Measurements from ENCODE around the gene SMOC2. TPM values are rescaled to one million over a fixed set of nuclear protein-coding genes. Genes with fewer than 3 reads are reported as not detected.
A peak's percentile ranks its signal among the peaks of the same experiment; 100 is the strongest.
"Not testable (repeated sequence)": the region's sequence is repeated elsewhere in the genome, so short reads cannot be mapped to it uniquely, and the experiment has no call there.

SMOC2 gene
- total RNA-seq, 3 donors from 2014 or later = 11.4 to 40.4 (median 18.8) TPM

DNA sequence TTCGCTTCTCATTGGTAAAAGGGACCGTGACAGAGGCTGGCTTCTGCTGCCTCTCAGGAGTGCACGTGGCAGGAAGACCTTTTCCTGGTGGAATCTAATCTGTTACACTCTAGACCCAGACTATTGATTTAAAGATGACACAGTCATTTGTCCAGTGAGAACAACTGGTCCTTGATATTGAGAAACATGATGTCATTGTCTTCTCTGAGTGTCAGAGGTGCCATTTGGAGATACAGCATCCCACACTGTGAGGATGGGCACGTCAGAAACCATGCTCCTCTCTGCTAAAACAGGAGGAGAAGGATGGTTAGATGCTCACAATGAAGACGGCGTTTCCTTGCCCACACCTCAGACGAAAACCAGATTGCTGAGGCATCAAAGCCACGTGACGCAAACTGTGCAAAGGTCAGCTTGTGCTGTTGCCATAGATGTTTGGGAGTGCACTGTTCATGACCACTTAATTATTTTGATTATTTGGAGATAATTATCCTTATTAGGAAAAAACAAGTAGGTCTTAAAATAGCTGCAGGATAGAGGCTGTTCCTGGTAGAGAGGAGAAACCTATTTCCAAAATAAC lies 169.0 kb downstream of the SMOC2 start:
- H3K4me3 ChIP-seq = no peak overlapping the region
- H3K9me3 ChIP-seq = no peaks in the 10 kb centered on the region
- no peak for DNase-seq
- no peak for ATAC-seq
- no peaks in the 10 kb centered on the region for H3K36me3 ChIP-seq (ENCODE audit: low read depth)
- no peaks in the 10 kb centered on the region for H3K4me1 ChIP-seq (ENCODE audit: low read depth)
- intact Hi-C loops (cut with DNase I, micrococcal nuclease) = no loop called here
- TF ChIP-seq, protein P1, sequence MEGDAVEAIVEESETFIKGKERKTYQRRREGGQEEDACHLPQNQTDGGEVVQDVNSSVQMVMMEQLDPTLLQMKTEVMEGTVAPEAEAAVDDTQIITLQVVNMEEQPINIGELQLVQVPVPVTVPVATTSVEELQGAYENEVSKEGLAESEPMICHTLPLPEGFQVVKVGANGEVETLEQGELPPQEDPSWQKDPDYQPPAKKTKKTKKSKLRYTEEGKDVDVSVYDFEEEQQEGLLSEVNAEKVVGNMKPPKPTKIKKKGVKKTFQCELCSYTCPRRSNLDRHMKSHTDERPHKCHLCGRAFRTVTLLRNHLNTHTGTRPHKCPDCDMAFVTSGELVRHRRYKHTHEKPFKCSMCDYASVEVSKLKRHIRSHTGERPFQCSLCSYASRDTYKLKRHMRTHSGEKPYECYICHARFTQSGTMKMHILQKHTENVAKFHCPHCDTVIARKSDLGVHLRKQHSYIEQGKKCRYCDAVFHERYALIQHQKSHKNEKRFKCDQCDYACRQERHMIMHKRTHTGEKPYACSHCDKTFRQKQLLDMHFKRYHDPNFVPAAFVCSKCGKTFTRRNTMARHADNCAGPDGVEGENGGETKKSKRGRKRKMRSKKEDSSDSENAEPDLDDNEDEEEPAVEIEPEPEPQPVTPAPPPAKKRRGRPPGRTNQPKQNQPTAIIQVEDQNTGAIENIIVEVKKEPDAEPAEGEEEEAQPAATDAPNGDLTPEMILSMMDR (IDR thresholded peaks at IDR 0.05) = no peak

DNA sequence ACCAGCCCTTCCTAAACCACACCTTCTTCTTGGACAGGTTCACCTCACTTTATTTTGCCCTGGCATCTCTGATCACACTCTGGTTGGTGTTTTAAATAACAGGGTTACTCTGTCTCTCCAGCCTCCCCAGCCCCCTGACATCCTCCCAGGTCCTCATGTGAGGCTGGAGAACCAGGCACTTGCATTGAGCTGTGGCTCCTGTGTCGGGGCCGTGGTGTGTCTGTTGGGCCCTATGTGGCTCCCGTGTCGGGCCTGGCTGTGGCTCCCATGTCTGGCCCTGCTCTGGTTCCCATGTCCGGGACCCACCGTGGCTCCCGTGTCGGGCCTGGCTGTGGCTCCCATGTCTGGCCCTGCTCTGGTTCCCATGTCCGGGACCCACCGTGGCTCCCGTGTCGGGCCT lies 170.0 kb downstream of the SMOC2 start:
- H3K4me3 ChIP-seq; H3K36me3 ChIP-seq (ENCODE audit: low read depth); intact Hi-C loops (cut with DNase I, micrococcal nuclease); DNase-seq; H3K9me3 ChIP-seq; H3K4me1 ChIP-seq (ENCODE audit: low read depth); ATAC-seq: not testable (repeated sequence)

DNA sequence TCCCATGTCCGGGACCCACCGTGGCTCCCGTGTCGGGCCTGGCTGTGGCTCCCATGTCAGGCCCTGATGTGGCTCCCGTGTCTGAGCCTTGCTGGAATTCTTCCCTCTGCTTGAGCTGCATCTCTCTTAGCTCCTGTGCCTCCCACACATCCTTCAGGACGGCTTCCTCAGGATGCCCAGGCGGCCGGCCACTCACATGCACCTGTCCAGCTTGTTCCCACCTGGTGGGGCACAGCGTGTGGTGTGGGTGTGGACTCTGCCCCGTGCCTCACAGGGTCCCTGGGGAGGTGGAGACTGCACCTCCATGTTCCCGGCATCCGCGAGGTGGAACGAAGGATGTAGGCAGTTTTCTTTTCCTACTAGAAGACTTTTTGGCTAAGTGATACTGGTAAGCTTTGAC lies 170.7 kb downstream of the SMOC2 start:
- no peaks in the 10 kb centered on the region for H3K9me3 ChIP-seq
- H3K4me1 ChIP-seq (ENCODE audit: low read depth) = no peaks in the 10 kb centered on the region
- ATAC-seq = no peak
- intact Hi-C loops (cut with DNase I, micrococcal nuclease) = no loop called here
- TF ChIP-seq, protein P1 (IDR thresholded peaks at IDR 0.05) = no peak
- H3K36me3 ChIP-seq (ENCODE audit: low read depth) = no peaks in the 10 kb centered on the region
- no peak overlapping the region for H3K4me3 ChIP-seq
- DNase-seq = no peak

DNA sequence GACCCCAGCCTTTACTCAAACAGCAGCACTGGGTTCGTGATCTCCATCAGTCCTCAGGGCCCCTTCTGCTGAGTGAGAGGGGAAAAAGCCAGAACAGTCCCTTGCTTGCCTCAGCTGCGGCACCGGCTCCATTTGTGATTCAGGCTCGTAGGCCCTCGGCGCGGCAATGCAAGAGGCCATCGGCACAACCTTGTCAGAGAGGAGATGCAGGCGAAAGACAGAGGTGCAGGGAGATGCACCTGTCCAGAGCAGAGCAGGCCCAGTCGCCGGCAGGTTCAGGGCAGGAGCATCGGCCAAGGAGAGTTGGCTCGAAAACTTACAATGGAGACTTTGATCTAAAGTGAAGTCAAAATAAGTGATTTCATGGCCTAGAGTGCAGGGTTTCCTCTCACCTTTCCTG lies 171.6 kb downstream of the SMOC2 start:
- Histone ChIP-seq H3K4me3 (no peak overlapping the region), H3K9me3 (no peaks in the 10 kb centered on the region), H3K4me1 (ENCODE audit: low read depth) (no peaks in the 10 kb centered on the region), H3K36me3 (ENCODE audit: low read depth) (no peaks in the 10 kb centered on the region)
- TF ChIP-seq, protein P1 (IDR thresholded peaks at IDR 0.05) = no peak
- DNase-seq = no peak
- intact Hi-C loops (cut with DNase I, micrococcal nuclease) = no loop called here
- ATAC-seq = no peak

DNA sequence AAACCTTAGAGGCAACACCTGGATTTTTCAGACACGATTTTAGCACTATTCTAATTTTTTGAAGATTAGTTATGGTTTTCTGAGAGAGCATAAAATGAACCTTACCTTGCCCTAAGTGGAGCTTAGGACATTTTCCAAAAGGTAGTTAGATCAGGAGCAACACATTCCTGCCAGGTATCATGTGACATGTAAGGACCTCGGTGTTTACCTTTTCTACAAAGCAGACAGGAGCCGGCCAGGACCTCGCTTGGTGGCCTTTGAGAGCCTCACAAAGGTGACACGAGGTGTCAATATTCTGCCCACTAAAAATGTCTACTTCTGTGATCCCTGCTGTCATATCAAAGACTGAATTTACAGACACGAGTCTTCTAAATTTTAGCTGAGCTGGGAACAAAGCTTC lies 174.9 kb downstream of the SMOC2 start:
- intact Hi-C loops (cut with DNase I, micrococcal nuclease) = no loop called here
- Histone ChIP-seq H3K4me1 (ENCODE audit: low read depth) (no peaks in the 10 kb centered on the region), H3K4me3 (no peak overlapping the region), H3K36me3 (ENCODE audit: low read depth) (no peaks in the 10 kb centered on the region), H3K9me3 (no peaks in the 10 kb centered on the region)
- ATAC-seq (no peak), DNase-seq (no peak)
- TF ChIP-seq, protein P1 (IDR thresholded peaks at IDR 0.05) = no peak

DNA sequence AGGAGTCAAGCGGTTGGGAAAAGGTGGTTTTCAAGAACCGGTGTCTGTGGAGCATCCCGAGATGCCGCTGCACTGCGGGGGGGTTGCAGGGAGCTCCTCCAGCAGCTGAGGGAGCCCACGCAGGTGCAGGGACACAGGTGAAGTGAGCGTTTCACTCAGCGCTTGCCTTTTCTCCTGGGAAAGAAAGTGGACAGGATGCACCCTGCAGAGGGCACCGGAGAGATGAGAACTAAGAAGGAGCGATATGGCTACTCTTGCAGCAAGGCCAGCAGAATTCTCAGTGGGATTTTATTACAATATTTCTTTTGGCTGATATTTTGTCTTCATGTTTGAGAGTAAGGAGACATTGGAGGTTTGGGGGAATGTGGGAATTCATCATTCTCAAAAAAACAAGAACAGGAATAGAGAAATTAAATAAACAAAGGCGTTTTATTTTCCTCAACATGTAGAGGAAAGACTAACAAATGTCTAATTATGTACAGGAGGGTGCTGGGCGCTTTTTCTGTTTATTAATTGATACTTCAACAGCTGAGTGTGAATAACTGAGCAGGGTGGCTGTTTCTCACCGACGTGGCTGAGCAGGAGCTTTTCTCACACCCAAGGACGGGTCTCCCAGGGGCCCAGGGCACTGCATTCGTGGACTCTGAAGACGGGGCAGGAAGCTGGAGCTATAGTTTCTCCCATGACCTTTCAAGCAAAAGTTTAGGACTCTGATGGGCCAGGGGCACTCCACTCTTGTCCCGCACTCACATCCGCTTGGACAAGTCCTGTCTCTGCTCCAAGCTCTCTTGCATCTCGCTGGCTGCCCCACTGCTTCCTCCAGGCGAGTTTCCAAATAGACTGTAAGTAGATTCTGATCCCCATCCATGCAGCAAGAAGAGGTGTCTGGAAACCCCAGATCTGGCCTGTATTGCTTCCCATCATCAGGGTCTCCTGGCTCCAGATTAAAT lies 176.1 kb downstream of the SMOC2 start:
- intact Hi-C loops (cut with DNase I, micrococcal nuclease) = no loop called here
- ATAC-seq (peak; percentile 46), DNase-seq (peak in 1 of 3 donors; percentile 60)
- Histone ChIP-seq H3K4me3 (no peak overlapping the region), H3K36me3 (ENCODE audit: low read depth) (no peaks in the 10 kb centered on the region), H3K9me3 (no peaks in the 10 kb centered on the region), H3K4me1 (ENCODE audit: low read depth) (no peaks in the 10 kb centered on the region)
- TF ChIP-seq, protein P1 (IDR thresholded peaks at IDR 0.05) = no peak

All from mucosa of descending colon (tissue), 3 donors.